Ovary (tissue), 3 donors: Measurements from ENCODE around the gene FNIP2.

ENCODE experiments used
- EP300 ChIP-seq: sonication (generic); formaldehyde crosslinking; IDR thresholded peaks from one replicate; pipeline ENCODE4 v1.6.1; 2017; ENCODE audit warnings: antibody characterized with exemption
- POLR2A ChIP-seq: fragments of 450-650 bp; IDR thresholded peaks from one replicate; pipeline ENCODE4 v1.6.1; 2017; ENCODE audit warnings: antibody characterized with exemption, mild to moderate bottlenecking, moderate library complexity
- TF ChIP-seq, protein P1 (sequence below), 3 donors: fragments of 450-650 bp in 2 of 3; fragments of 200-600 bp in 1 of 3; IDR thresholded peaks; one replicate each; pipeline versions ENCODE4 v1.5.1 to v1.8.0; 2016 to 2022; ENCODE audit warnings: antibody characterized with exemption in 3 of 3, mild to moderate bottlenecking in 1 of 3
- donor health status: DM: no; HTN: no; CAD: no.

DNA sequence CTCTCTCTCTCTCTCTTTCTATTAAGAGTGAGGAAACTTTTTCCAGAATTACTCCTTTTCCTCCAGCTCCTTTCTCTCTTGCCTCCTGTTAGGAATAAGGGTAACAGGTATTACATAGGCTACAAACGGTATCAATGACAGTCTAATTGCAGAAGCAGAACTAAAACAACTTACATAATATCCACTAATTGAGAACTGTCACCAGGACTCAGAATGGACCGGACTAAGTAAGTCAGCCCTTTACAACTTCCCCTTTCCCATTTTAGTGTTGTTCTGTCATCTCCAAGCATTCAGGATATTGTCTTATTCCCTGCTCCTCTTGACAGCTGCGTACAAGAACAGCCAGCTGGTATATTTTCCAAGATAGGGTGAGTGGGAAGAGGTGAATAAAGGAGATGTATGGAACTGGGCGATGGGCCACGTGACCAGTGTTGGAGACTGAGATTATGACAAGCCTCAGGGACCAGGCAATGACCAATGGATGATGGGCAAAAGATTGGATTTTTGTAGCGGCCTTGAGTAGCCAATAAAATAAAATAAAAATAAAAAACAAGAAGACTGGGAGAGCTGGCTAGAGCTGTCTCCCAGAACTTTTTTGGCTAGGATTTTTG is 2.3 kb upstream of the FNIP2 start:
- TF ChIP-seq, protein P1, sequence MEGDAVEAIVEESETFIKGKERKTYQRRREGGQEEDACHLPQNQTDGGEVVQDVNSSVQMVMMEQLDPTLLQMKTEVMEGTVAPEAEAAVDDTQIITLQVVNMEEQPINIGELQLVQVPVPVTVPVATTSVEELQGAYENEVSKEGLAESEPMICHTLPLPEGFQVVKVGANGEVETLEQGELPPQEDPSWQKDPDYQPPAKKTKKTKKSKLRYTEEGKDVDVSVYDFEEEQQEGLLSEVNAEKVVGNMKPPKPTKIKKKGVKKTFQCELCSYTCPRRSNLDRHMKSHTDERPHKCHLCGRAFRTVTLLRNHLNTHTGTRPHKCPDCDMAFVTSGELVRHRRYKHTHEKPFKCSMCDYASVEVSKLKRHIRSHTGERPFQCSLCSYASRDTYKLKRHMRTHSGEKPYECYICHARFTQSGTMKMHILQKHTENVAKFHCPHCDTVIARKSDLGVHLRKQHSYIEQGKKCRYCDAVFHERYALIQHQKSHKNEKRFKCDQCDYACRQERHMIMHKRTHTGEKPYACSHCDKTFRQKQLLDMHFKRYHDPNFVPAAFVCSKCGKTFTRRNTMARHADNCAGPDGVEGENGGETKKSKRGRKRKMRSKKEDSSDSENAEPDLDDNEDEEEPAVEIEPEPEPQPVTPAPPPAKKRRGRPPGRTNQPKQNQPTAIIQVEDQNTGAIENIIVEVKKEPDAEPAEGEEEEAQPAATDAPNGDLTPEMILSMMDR (IDR thresholded peaks at IDR 0.05), result no peak
- TF ChIP-seq POLR2A (no peak), EP300 (no peak)
